HCT116 (cell line): Measurements from ENCODE around the gene PLCB1. TPM values are rescaled to one million over a fixed set of nuclear protein-coding genes. Genes with fewer than 3 reads are reported as not detected.

Experiments used
- ATAC-seq: fragments of 200-7000 bp; cut with Tn5 transposase; 2 replicates; pipeline ENCODE4 v1.9.1; 2020; ENCODE audit warnings: mild to moderate bottlenecking, moderate library complexity
- BruUV-seq: library from RNA; stranded (reverse); fragments of 400-500 nt; replicated peaks from 2 replicates; lab custom pipeline; 2021; lab: Mats Ljungman, UMichigan
- CTCF ChIA-PET: fragments of 300-600 bp; sonication (Branson Sonifier 250); formaldehyde crosslinking; loops from one replicate; lab custom pipeline; 2021; ENCODE audit warnings: antibody characterized with exemption; lab: Charles Lee
- POLR2A ChIA-PET: fragments of 300-600, 350-600 bp; sonication (Branson Sonifier 250); formaldehyde crosslinking; loops from one replicate; lab custom pipeline; 2021; ENCODE audit warnings: antibody characterized with exemption; lab: Charles Lee
- RAD21 ChIA-PET, 2 experiments: fragments of 300-600 bp; sonication (Branson Sonifier 250); formaldehyde crosslinking; loops; one replicate each; lab custom pipeline; 2023; ENCODE audit warnings: low total read pairs in 2 of 2; ENCODE audit not compliant: uncharacterized antibody in 2 of 2, unreplicated experiment in 2 of 2, low non-redundant PET in 1 of 2; lab: Charles Lee
- DNase-seq: peaks from one replicate; pipeline ENCODE4 v3.0.0-alpha.2; 2010; ENCODE audit warnings: low read depth, low spot score
- H2AFZ ChIP-seq: fragments of 200-600 bp; shearing (Covaris generic), sonication (generic); 2 replicates; pipeline ENCODE4 v1.6.1; 2017; ENCODE audit warnings: low read depth, mixed run types, mixed read lengths, antibody characterized with exemption, low read length; ENCODE audit not compliant: poor library complexity, severe bottlenecking
- H3K27ac ChIP-seq: 2 replicates; pipeline ENCODE4 v1.5.1; 2012; ENCODE audit warnings: low read depth, low read length
- H3K27me3 ChIP-seq: fragments of 200-600 bp; sonication (generic); 2 replicates; pipeline ENCODE4 v1.6.1; 2016; ENCODE audit warnings: mixed run types, low read length, mixed read lengths; ENCODE audit not compliant: insufficient read depth
- H3K36me3 ChIP-seq, 2 experiments: fragments of 200-500 bp in 1 of 2; fragments of 200-600 bp in 1 of 2; sonication (Bioruptor generic) in 1 of 2; sonication (generic) in 1 of 2; 2 replicates each; pipeline versions ENCODE4 v1.5.1 to v1.6.1; 2014 to 2016; ENCODE audit warnings: low read length in 2 of 2, inconsistent platforms in 1 of 2, mixed read lengths in 1 of 2, mixed run types in 1 of 2; ENCODE audit not compliant: insufficient read depth in 2 of 2, control insufficient read depth in 1 of 2
- H3K4me1 ChIP-seq, 2 experiments: fragments of 200-600 bp in 1 of 2; sonication (generic) in 1 of 2; 2 replicates each; pipeline versions ENCODE4 v1.5.1 to v1.6.1; 2012 to 2017; ENCODE audit warnings: low read length in 2 of 2, inconsistent platforms in 1 of 2, mild to moderate bottlenecking in 1 of 2, mixed read lengths in 1 of 2, mixed run types in 1 of 2, moderate library complexity in 1 of 2; ENCODE audit not compliant: insufficient read depth in 2 of 2, control insufficient read depth in 1 of 2
- H3K4me2 ChIP-seq: fragments of 200-600 bp; sonication (generic); 2 replicates; pipeline ENCODE4 v1.6.1; 2017; ENCODE audit warnings: mixed run types, low read length, mixed read lengths
- H3K4me3 ChIP-seq, 2 experiments: fragments of 200-600 bp in 1 of 2; sonication (generic) in 1 of 2; replicated peaks in 1 of 2; 2 replicates each; pipeline ENCODE4 v1.5.1; 2011 to 2016; ENCODE audit warnings: low read length in 2 of 2, control low read depth in 1 of 2, low read depth in 1 of 2, mild to moderate bottlenecking in 1 of 2, mixed read lengths in 1 of 2, mixed run types in 1 of 2
- H3K79me2 ChIP-seq: fragments of 200-600 bp; sonication (generic); 2 replicates; pipeline ENCODE4 v1.6.1; 2017; ENCODE audit warnings: mild to moderate bottlenecking, mixed run types, low read length, moderate library complexity, mixed read lengths; ENCODE audit not compliant: insufficient read depth
- H3K9ac ChIP-seq: fragments of 200-600 bp; sonication (generic); 2 replicates; pipeline ENCODE4 v1.6.1; 2016; ENCODE audit warnings: low read length, mixed read lengths
- H3K9me2 ChIP-seq: fragments of 200-600 bp; sonication (generic), shearing (Covaris generic); 2 replicates; pipeline ENCODE4 v1.6.1; 2017; ENCODE audit warnings: mixed run types, mild to moderate bottlenecking, moderate library complexity; ENCODE audit not compliant: insufficient read depth
- H3K9me3 ChIP-seq, 2 experiments: fragments of 200-500 bp in 1 of 2; fragments of 200-600 bp in 1 of 2; sonication (Bioruptor generic) in 1 of 2; sonication (generic) in 1 of 2; 2 replicates each; pipeline ENCODE4 v1.6.1; 2014 to 2017; ENCODE audit warnings: low read length in 2 of 2, mixed read lengths in 2 of 2, inconsistent platforms in 1 of 2, low read depth in 1 of 2, mild to moderate bottlenecking in 1 of 2, mixed run types in 1 of 2, moderate library complexity in 1 of 2; ENCODE audit not compliant: control insufficient read depth in 1 of 2, insufficient read depth in 1 of 2
- H4K20me1 ChIP-seq: fragments of 200-600 bp; sonication (generic), shearing (Covaris generic); 2 replicates; pipeline ENCODE4 v1.6.1; 2017; ENCODE audit warnings: mixed run types, mild to moderate bottlenecking, moderate library complexity; ENCODE audit not compliant: insufficient read depth
- CEBPB ChIP-seq: IDR thresholded peaks from 2 replicates; pipeline ENCODE4 v1.6.1; 2012; ENCODE audit warnings: low read depth
- EZH2phosphoT487 ChIP-seq: fragments of 200-600 bp; IDR thresholded peaks from 2 replicates; pipeline ENCODE4 v1.6.1; 2018; ENCODE audit warnings: antibody characterized with exemption, borderline replicate concordance
- MAX ChIP-seq: IDR thresholded peaks from 2 replicates; pipeline ENCODE4 v1.6.1; 2012
- RAD21 ChIP-seq: IDR thresholded peaks from 2 replicates; pipeline ENCODE4 v1.6.1; 2012; ENCODE audit warnings: low read depth, mild to moderate bottlenecking
- REST ChIP-seq: IDR thresholded peaks from 2 replicates; pipeline ENCODE4 v1.6.1; 2012; ENCODE audit warnings: low read depth
- SIN3A ChIP-seq: IDR thresholded peaks from 2 replicates; pipeline ENCODE4 v1.6.1; 2012; ENCODE audit warnings: low read depth
- SRF ChIP-seq: IDR thresholded peaks from 2 replicates; pipeline ENCODE4 v1.6.1; 2012; ENCODE audit warnings: low read depth
- TCF7L2 ChIP-seq: IDR thresholded peaks from 2 replicates; pipeline ENCODE4 v1.7.0; 2011; ENCODE audit warnings: borderline replicate concordance, inconsistent platforms; ENCODE audit not compliant: insufficient read depth, insufficient read length; ENCODE audit errors: extremely low read depth
- YY1 ChIP-seq: IDR thresholded peaks from 2 replicates; pipeline ENCODE4 v1.6.1; 2011; ENCODE audit warnings: low read length, low read depth, moderate library complexity, mild to moderate bottlenecking; ENCODE audit not compliant: insufficient replicate concordance; ENCODE audit errors: extremely low read depth
- intact Hi-C: fragments of 100-400 bp; cut with micrococcal nuclease; formaldehyde crosslinking; loops from 2 replicates; pipeline ENCODE4 v1.10.0; 2022
- total RNA-seq: library from RNA; stranded (reverse); gene quantifications from one replicate; pipeline ENCODE4 v1.2.1, GENCODE V29; 2021; ENCODE audit not compliant: unreplicated experiment

PLCB1 gene
- total RNA-seq, 1 experiment from 2014 or later: 15.8 TPM

GRCh38 chr20:8400486-8400885 lies 268.4 kb downstream of the PLCB1 start:
- no peaks in the 10 kb centered on the region for H3K4me1 ChIP-seq
- H2AFZ ChIP-seq: no peak overlapping the region
- H3K79me2 ChIP-seq: no peaks in the 10 kb centered on the region
- no peak overlapping the region for H3K4me3 ChIP-seq
- no peak overlapping the region for H3K27ac ChIP-seq
- RAD21 ChIA-PET: no interaction called here
- H3K27me3 ChIP-seq: no peaks in the 10 kb centered on the region
- H3K4me2 ChIP-seq: no peak overlapping the region
- H3K9me2 ChIP-seq: no peaks in the 10 kb centered on the region
- POLR2A ChIA-PET: no interaction called here
- no TSS peak for BruUV-seq
- DNase-seq: no peak
- no peaks in the 10 kb centered on the region for H3K36me3 ChIP-seq
- H3K9me3 ChIP-seq: no peaks in the 10 kb centered on the region
- TF ChIP-seq REST (no peak), SRF (no peak), SIN3A (no peak), CEBPB (no peak), YY1 (no peak)
- no peak overlapping the region for H3K9ac ChIP-seq
- intact Hi-C loops: no loop called here
- no peaks in the 10 kb centered on the region for H4K20me1 ChIP-seq
- CTCF ChIA-PET: interaction anchor here (1.4 kb wide), 1 partner anchor 12 kb away, joined by 8 read pairs; no protein-coding TSS in a partner anchor
- ATAC-seq: no peak

GRCh38 chr20:8401556-8401955 lies 269.5 kb downstream of the PLCB1 start:
- ATAC-seq (no peak), DNase-seq (no peak)
- H3K9me3 ChIP-seq: no peaks in the 10 kb centered on the region
- no peaks in the 10 kb centered on the region for H3K27me3 ChIP-seq
- no peaks in the 10 kb centered on the region for H3K9me2 ChIP-seq
- POLR2A ChIA-PET: no interaction called here
- no peak overlapping the region for H3K27ac ChIP-seq
- H3K4me1 ChIP-seq: no peaks in the 10 kb centered on the region
- H4K20me1 ChIP-seq: no peaks in the 10 kb centered on the region
- H3K4me2 ChIP-seq: no peak overlapping the region
- H3K79me2 ChIP-seq: no peaks in the 10 kb centered on the region
- CTCF ChIA-PET: interaction anchor here (0.9 to 1.4 kb wide), 2 partner anchors 12 to 13 kb away, joined by 3 to 8 read pairs; no protein-coding TSS in a partner anchor
- H2AFZ ChIP-seq: no peak overlapping the region
- RAD21 ChIA-PET: no interaction called here
- H3K9ac ChIP-seq: no peak overlapping the region
- no TSS peak for BruUV-seq
- TF ChIP-seq EZH2phosphoT487: no peak
- no peak for TF ChIP-seq MAX
- no peak for TF ChIP-seq RAD21
- TF ChIP-seq TCF7L2: no peak
- no peak overlapping the region for H3K4me3 ChIP-seq
- H3K36me3 ChIP-seq: no peaks in the 10 kb centered on the region
- intact Hi-C loops: no loop called here
